H1 (cell line): ENCODE measurements around the gene PARP4. TPM values are rescaled to one million over a fixed set of nuclear protein-coding genes. Genes with fewer than 3 reads are reported as not detected.

Experiments used
- CTCF ChIA-PET: fragments of 300-600 bp; sonication (Branson Sonifier 250); formaldehyde crosslinking; loops from one replicate; lab custom pipeline; 2021; ENCODE audit not compliant: partially characterized antibody; lab: Charles Lee
- POLR2A ChIA-PET: fragments of 300-600 bp; sonication (Branson Sonifier 250); formaldehyde crosslinking; loops from one replicate; lab custom pipeline; 2021; ENCODE audit warnings: inconsistent platforms; ENCODE audit not compliant: partially characterized antibody; lab: Charles Lee
- DNase-seq, 2 experiments: peaks; one replicate each; pipeline versions ENCODE4 v3.0.0 to v3.0.0-alpha.2; 2010 to 2022; ENCODE audit warnings: low spot score in 2 of 2, low read depth in 1 of 2, mixed read lengths in 1 of 2
- FAIRE-seq: peaks from 2 replicates; lab custom pipeline; 2011; peaks lifted over from hg19 to GRCh38; lab: Jason Lieb, UNC
- H2AFZ ChIP-seq: 2 replicates; pipeline ENCODE4 v1.8.1; 2012; ENCODE audit warnings: low read length, inconsistent platforms
- H2AK5ac ChIP-seq: 2 replicates; pipeline ENCODE4 v1.6.1; 2013; ENCODE audit warnings: low read depth, low read length
- H2BK120ac ChIP-seq: replicated peaks from 2 replicates; pipeline ENCODE3; 2013; ENCODE audit warnings: low read depth, low read length, inconsistent platforms
- H2BK12ac ChIP-seq: 2 replicates; pipeline ENCODE4 v1.6.1; 2013; ENCODE audit warnings: low read depth, low read length
- H2BK15ac ChIP-seq: 2 replicates; pipeline ENCODE4 v1.6.1; 2013; ENCODE audit warnings: low read length
- H2BK20ac ChIP-seq: 2 replicates; pipeline ENCODE4 v1.6.1; 2013; ENCODE audit warnings: low read length
- H2BK5ac ChIP-seq: 2 replicates; pipeline ENCODE4 v1.6.1; 2013; ENCODE audit warnings: low read depth, low read length
- H3K14ac ChIP-seq: 2 replicates; pipeline ENCODE4 v1.6.1; 2013; ENCODE audit warnings: inconsistent platforms; ENCODE audit not compliant: insufficient read length
- H3K18ac ChIP-seq: 2 replicates; pipeline ENCODE4 v1.6.1; 2013; ENCODE audit warnings: low read length; ENCODE audit errors: extremely low read depth
- H3K23ac ChIP-seq: 2 replicates; pipeline ENCODE4 v1.6.1; 2013; ENCODE audit warnings: inconsistent platforms; ENCODE audit not compliant: insufficient read length
- H3K23me2 ChIP-seq: 2 replicates; pipeline ENCODE4 v1.6.1; 2013; ENCODE audit warnings: low read depth, low read length
- H3K27ac ChIP-seq: 2 replicates; pipeline ENCODE4 v1.6.1; 2011; ENCODE audit warnings: low read depth, low read length, inconsistent platforms
- H3K27me3 ChIP-seq, 4 experiments: replicated peaks in 1 of 4; 1 replicate in 1 of 4; 2 replicates in 3 of 4; pipeline versions ENCODE4 v1.6.1 to v1.8.1; 2011 to 2013; ENCODE audit warnings: low read length in 3 of 4, mild to moderate bottlenecking in 3 of 4, inconsistent platforms in 2 of 4, mixed read lengths in 2 of 4, moderate library complexity in 1 of 4; ENCODE audit not compliant: control insufficient read depth in 3 of 4, insufficient read depth in 3 of 4; ENCODE audit errors: extremely low read depth in 1 of 4
- H3K36me3 ChIP-seq, 4 experiments: 2 replicates each; pipeline versions ENCODE4 v1.6.1 to v1.8.1; 2011 to 2013; ENCODE audit warnings: mild to moderate bottlenecking in 4 of 4, low read length in 3 of 4, moderate library complexity in 2 of 4, control low read depth in 1 of 4, inconsistent platforms in 1 of 4; ENCODE audit not compliant: insufficient read depth in 4 of 4, control insufficient read depth in 2 of 4
- H3K4ac ChIP-seq: replicated peaks from 2 replicates; pipeline ENCODE3; 2013; ENCODE audit warnings: low read length, low read depth, mixed read lengths, inconsistent platforms; ENCODE audit not compliant: insufficient read length
- H3K4me1 ChIP-seq, 4 experiments: replicated peaks in 1 of 4; 1 replicate in 1 of 4; 2 replicates in 3 of 4; pipeline versions ENCODE4 v1.6.1 to v1.8.1; 2011 to 2013; ENCODE audit warnings: low read length in 3 of 4, inconsistent platforms in 2 of 4, mixed read lengths in 1 of 4; ENCODE audit not compliant: insufficient read depth in 4 of 4, control insufficient read depth in 3 of 4
- H3K4me2 ChIP-seq, 2 experiments: 2 replicates each; pipeline versions ENCODE4 v1.6.1 to v1.8.1; 2011 to 2013; ENCODE audit warnings: low read depth in 2 of 2, low read length in 2 of 2, control low read depth in 1 of 2, inconsistent platforms in 1 of 2, mild to moderate bottlenecking in 1 of 2; ENCODE audit not compliant: insufficient read depth in 1 of 2
- H3K4me3 ChIP-seq, 4 experiments: fragments of 200-600, 300-600 bp in 1 of 4; sonication (generic), shearing (Covaris generic), sonication (Bioruptor Twin) in 1 of 4; 2 replicates each; pipeline versions ENCODE4 v1.5.1 to v1.8.1; 2011 to 2016; ENCODE audit warnings: low read length in 4 of 4, low read depth in 3 of 4, control low read depth in 2 of 4, inconsistent platforms in 2 of 4, mild to moderate bottlenecking in 2 of 4, mixed read lengths in 1 of 4, moderate library complexity in 1 of 4; ENCODE audit not compliant: insufficient read depth in 2 of 4; ENCODE audit errors: extremely low read depth in 1 of 4
- H3K56ac ChIP-seq: replicated peaks from 2 replicates; pipeline ENCODE3; 2013; ENCODE audit warnings: low read depth, mild to moderate bottlenecking, mixed read lengths, low read length, inconsistent platforms; ENCODE audit not compliant: insufficient read length
- H3K79me1 ChIP-seq: 2 replicates; pipeline ENCODE4 v1.6.1; 2013; ENCODE audit warnings: low read depth, low read length, control low read depth
- H3K79me2 ChIP-seq, 2 experiments: 2 replicates each; pipeline versions ENCODE4 v1.6.1 to v1.8.1; 2012 to 2013; ENCODE audit warnings: low read length in 2 of 2, mild to moderate bottlenecking in 2 of 2, inconsistent platforms in 1 of 2; ENCODE audit not compliant: insufficient read depth in 2 of 2, control insufficient read depth in 1 of 2
- H3K9ac ChIP-seq, 4 experiments: replicated peaks in 1 of 4; 1 replicate in 1 of 4; 2 replicates in 3 of 4; pipeline versions ENCODE4 v1.6.1 to v1.8.1; 2011 to 2013; ENCODE audit warnings: low read depth in 3 of 4, low read length in 3 of 4, control low read depth in 2 of 4, mild to moderate bottlenecking in 2 of 4, moderate library complexity in 2 of 4, inconsistent platforms in 1 of 4; ENCODE audit errors: extremely low read depth in 1 of 4
- H3K9me3 ChIP-seq, 2 experiments: 2 replicates each; pipeline versions ENCODE4 v1.6.1 to v1.8.1; 2012 to 2013; ENCODE audit warnings: mild to moderate bottlenecking in 2 of 2, moderate library complexity in 2 of 2, control low read depth in 1 of 2, inconsistent platforms in 1 of 2, low read depth in 1 of 2, low read length in 1 of 2, mixed read lengths in 1 of 2; ENCODE audit not compliant: insufficient read depth in 2 of 2
- H4K20me1 ChIP-seq, 2 experiments: replicated peaks in 1 of 2; 2 replicates each; pipeline versions ENCODE3 to v1.8.1; 2011 to 2013; ENCODE audit warnings: inconsistent platforms in 2 of 2, low read length in 2 of 2, mild to moderate bottlenecking in 1 of 2; ENCODE audit not compliant: insufficient read depth in 2 of 2, control insufficient read depth in 1 of 2
- H4K5ac ChIP-seq: 2 replicates; pipeline ENCODE4 v1.6.1; 2013; ENCODE audit warnings: low read length, low read depth, mixed read lengths, inconsistent platforms; ENCODE audit not compliant: insufficient read length
- H4K8ac ChIP-seq: 2 replicates; pipeline ENCODE4 v1.8.0; 2013; ENCODE audit warnings: mild to moderate bottlenecking, moderate library complexity, low read length, inconsistent platforms; ENCODE audit not compliant: insufficient read depth; ENCODE audit errors: extremely low read depth
- H4K91ac ChIP-seq: replicated peaks from 2 replicates; pipeline ENCODE3; 2013; ENCODE audit warnings: low read length, mixed read lengths, inconsistent platforms; ENCODE audit not compliant: insufficient read length
- FOSL1 ChIP-seq: IDR thresholded peaks from 2 replicates; pipeline ENCODE4 v1.6.1; 2011; ENCODE audit warnings: mild to moderate bottlenecking, low read depth, low read length, moderate library complexity; ENCODE audit not compliant: insufficient read depth
- GTF2F1 ChIP-seq: IDR thresholded peaks from 2 replicates; pipeline ENCODE4 v1.6.1; 2012; ENCODE audit warnings: low read depth, low read length, improper control_type of control experiment, borderline replicate concordance
- YY1 ChIP-seq: IDR thresholded peaks from 2 replicates; pipeline ENCODE4 v1.6.1; 2011; ENCODE audit warnings: low read depth, mild to moderate bottlenecking, low read length
- WGBS, 2 experiments: shearing (Covaris generic) in 1 of 2; methylation state at CpG; one replicate each; pipeline versions ENCODE4 v1.1.6 to v1.1.7; 2013 to 2015; ENCODE audit warnings: low lambda C conversion rate in 2 of 2, mixed read lengths in 2 of 2, inconsistent platforms in 1 of 2, low coverage in 1 of 2, missing lambda C conversion rate in 1 of 2; ENCODE audit not compliant: insufficient replicate concordance in 2 of 2, insufficient coverage in 1 of 2, insufficient read length in 1 of 2; ENCODE audit errors: extremely low coverage in 1 of 2, missing lambda C conversion rate in 1 of 2; 5-methylcytosine and 5-hydroxymethylcytosine counted together
- polyA plus RNA-seq, 7 experiments: library from polyadenylated mRNA; depleted of rRNA in 3 of 7; stranded (reverse) in 5 of 7; unstranded in 2 of 7; fragments of >200 nt in 5 of 7; fragments of 200-250 nt in 2 of 7; gene quantifications; 1 replicate in 5 of 7; 2 replicates in 1 of 7; 4 replicates in 1 of 7; pipeline versions ENCODE4 v1.2.1 to v1.2.3, GENCODE V29; 2011 to 2013; ENCODE audit warnings: missing spikeins in 2 of 7, mixed read lengths in 2 of 7
- total RNA-seq: library from RNA; stranded (reverse); fragmentation: NEBNext Ultra II Directional; extraction: Animal tissue kit (Norgen Biotek cat#: 25700); gene quantifications from 2 replicates; pipeline ENCODE4 v1.2.1, GENCODE V29; 2021

The PARP4 gene
- total and polyA plus RNA-seq, 2 of the 8 experiments (the other 6 are each of a cell fraction or from before 2014, with no cell fraction given), result 22.2 to 40.3 TPM

GRCh38 chr13:24491845-24492244 is 20.7 kb downstream of the PARP4 start:
- no peaks in the 10 kb centered on the region for H3K9me3 ChIP-seq
- H2AK5ac ChIP-seq, result no peak overlapping the region
- no peak overlapping the region for H2BK12ac ChIP-seq
- H3K18ac ChIP-seq, result no peak overlapping the region
- no peak overlapping the region for H4K91ac ChIP-seq
- no peak overlapping the region for H3K56ac ChIP-seq
- CTCF ChIA-PET, result no interaction called here
- no peak overlapping the region for H2AFZ ChIP-seq
- no peak overlapping the region for H4K5ac ChIP-seq
- H3K4me1 ChIP-seq, result no peaks in the 10 kb centered on the region
- POLR2A ChIA-PET, result no interaction called here
- H3K27ac ChIP-seq, result no peak overlapping the region
- H3K36me3 ChIP-seq, result peaks cover 8 to 42% (median 25%) of the 10 kb centered on the region in 4 experiments
- H3K4me2 ChIP-seq, result no peak overlapping the region
- no peak overlapping the region for H2BK5ac ChIP-seq
- no peaks in the 10 kb centered on the region for H3K27me3 ChIP-seq
- no peak for FAIRE-seq
- no peak overlapping the region for H3K23ac ChIP-seq
- no peak overlapping the region for H2BK20ac ChIP-seq
- no peak overlapping the region for H4K8ac ChIP-seq
- H4K20me1 ChIP-seq, result peaks cover 0 to 2% of the 10 kb centered on the region in 2 experiments
- H2BK15ac ChIP-seq, result no peak overlapping the region
- no peaks in the 10 kb centered on the region for H3K79me2 ChIP-seq
- no peaks in the 10 kb centered on the region for H3K23me2 ChIP-seq
- TF ChIP-seq GTF2F1 (no peak), YY1 (no peak), FOSL1 (no peak)
- H3K4ac ChIP-seq, result no peak overlapping the region
- H3K14ac ChIP-seq, result no peak overlapping the region
- no peak for DNase-seq
- no peak overlapping the region for H3K9ac ChIP-seq
- no peak overlapping the region for H2BK120ac ChIP-seq
- 92% methylated on average over 7 of the region's 7 CpGs; no CpG with 5 or more reads in 1 of the 2 experiments for whole genome bisulfite sequencing, 2 experiments
- H3K79me1 ChIP-seq, result no peaks in the 10 kb centered on the region
- H3K4me3 ChIP-seq, result no peak overlapping the region
